ENCODE results near the gene CADM1. TPM values are rescaled to one million over a fixed set of nuclear protein-coding genes. Genes with fewer than 3 reads are reported as not detected.

The CADM1 gene
- total RNA-seq, 1 experiment from 2014 or later: 0.79 TPM

GRCh38 chr11:115263799-115264656, 240.2 kb downstream of the CADM1 start:
- no peaks in the 10 kb centered on the region for H3K9me2 ChIP-seq (ENCODE audit: insufficient read depth)
- ChIA-PET CTCF (no interaction called here), POLR2A (no interaction called here), RAD21 (ENCODE audit: low non-redundant PET in 1 of 2, low total read pairs in 2 of 2, uncharacterized antibody in 2 of 2, unreplicated experiment in 2 of 2) (no interaction called here)
- no peaks in the 10 kb centered on the region for H3K79me2 ChIP-seq (ENCODE audit: insufficient read depth, low read length)
- no peak overlapping the region for H3K27ac ChIP-seq (ENCODE audit: low read depth, low read length)
- no peak overlapping the region for H3K9ac ChIP-seq (ENCODE audit: low read length)
- TF ChIP-seq POLR2A (IDR thresholded peaks at IDR 0.05; ENCODE audit: borderline replicate concordance, extremely low read depth, insufficient read depth, insufficient read length): no peak
- intact Hi-C loops (cut with micrococcal nuclease): no loop called here
- no peak for ATAC-seq
- H2AFZ ChIP-seq (ENCODE audit: low read depth, low read length, poor library complexity, severe bottlenecking): no peak overlapping the region
- no peaks in the 10 kb centered on the region for H4K20me1 ChIP-seq (ENCODE audit: insufficient read depth)
- no peak overlapping the region for H3K4me2 ChIP-seq (ENCODE audit: low read length)
- H3K36me3 ChIP-seq (ENCODE audit: control insufficient read depth in 1 of 2, insufficient read depth in 2 of 2, low read length in 2 of 2): no peaks in the 10 kb centered on the region
- no peaks in the 10 kb centered on the region for H3K27me3 ChIP-seq (ENCODE audit: insufficient read depth, low read length)
- peaks cover 0 to 5% of the 10 kb centered on the region in 2 experiments; a peak in 2 of 4 replicates for H3K9me3 ChIP-seq (ENCODE audit: control insufficient read depth in 1 of 2, insufficient read depth in 1 of 2, low read depth in 1 of 2, low read length in 2 of 2)
- no peak for DNase-seq (ENCODE audit: low read depth, low spot score)
- no peaks in the 10 kb centered on the region for H3K4me1 ChIP-seq (ENCODE audit: control insufficient read depth in 1 of 2, insufficient read depth in 2 of 2, low read length in 2 of 2)
- no TSS peak for BruUV-seq (replicated peaks)
- no peak overlapping the region for H3K4me3 ChIP-seq (replicated peaks in 1 of 2; ENCODE audit: low read depth in 1 of 2, low read length in 2 of 2)

- Histone ChIP-seq H2AFZ (ENCODE audit: low read depth, low read length, poor library complexity, severe bottlenecking) (no peak overlapping the region), H3K36me3 (ENCODE audit: control insufficient read depth in 1 of 2, insufficient read depth in 2 of 2, low read length in 2 of 2) (no peaks in the 10 kb centered on the region), H3K4me3 (replicated peaks in 1 of 2; ENCODE audit: low read depth in 1 of 2, low read length in 2 of 2) (no peak overlapping the region), H3K27ac (ENCODE audit: low read depth, low read length) (no peak overlapping the region), H3K9me3 (ENCODE audit: control insufficient read depth in 1 of 2, insufficient read depth in 1 of 2, low read depth in 1 of 2, low read length in 2 of 2) (peaks cover 0 to 3% of the 10 kb centered on the region in 2 experiments; a peak in 2 of 4 replicates), H3K27me3 (ENCODE audit: insufficient read depth, low read length) (no peaks in the 10 kb centered on the region), H3K4me2 (ENCODE audit: low read length) (no peak overlapping the region), H3K79me2 (ENCODE audit: insufficient read depth, low read length) (no peaks in the 10 kb centered on the region), H4K20me1 (ENCODE audit: insufficient read depth) (no peaks in the 10 kb centered on the region), H3K9me2 (ENCODE audit: insufficient read depth) (no peaks in the 10 kb centered on the region), H3K4me1 (ENCODE audit: control insufficient read depth in 1 of 2, insufficient read depth in 2 of 2, low read length in 2 of 2) (no peaks in the 10 kb centered on the region), H3K9ac (ENCODE audit: low read length) (no peak overlapping the region)
- ChIA-PET RAD21 (ENCODE audit: low non-redundant PET in 1 of 2, low total read pairs in 2 of 2, uncharacterized antibody in 2 of 2, unreplicated experiment in 2 of 2) (no interaction called here), CTCF (no interaction called here), POLR2A (no interaction called here)
- no peak for DNase-seq (ENCODE audit: low read depth, low spot score)
- no peak for TF ChIP-seq ZNF274 (IDR thresholded peaks at IDR 0.05; ENCODE audit: low read depth, low read length)
- no peak for TF ChIP-seq ATF3 (IDR thresholded peaks at IDR 0.05)
- TF ChIP-seq YY1 (IDR thresholded peaks at IDR 0.05; ENCODE audit: extremely low read depth, insufficient replicate concordance, low read depth, low read length): no peak
- no peak for TF ChIP-seq POLR2A (IDR thresholded peaks at IDR 0.05; ENCODE audit: borderline replicate concordance, extremely low read depth, insufficient read depth, insufficient read length)
- no peak for TF ChIP-seq CTCF (IDR thresholded peaks at IDR 0.05 in 2 of 3, conservative IDR thresholded peaks at IDR 0.05 in 1 of 3; ENCODE audit: borderline replicate concordance in 1 of 3, insufficient read depth in 1 of 3, low read depth in 2 of 3, low read length in 2 of 3)
- no peak for TF ChIP-seq RAD21 (IDR thresholded peaks at IDR 0.05; ENCODE audit: low read depth)
- TF ChIP-seq JUND (IDR thresholded peaks at IDR 0.05): no peak
- no peak for TF ChIP-seq CEBPB (IDR thresholded peaks at IDR 0.05; ENCODE audit: low read depth)
- no peak for TF ChIP-seq EGR1 (IDR thresholded peaks at IDR 0.05; ENCODE audit: low read depth)
- TF ChIP-seq SIN3A (IDR thresholded peaks at IDR 0.05; ENCODE audit: low read depth): no peak
- TF ChIP-seq EZH2phosphoT487 (IDR thresholded peaks at IDR 0.05; ENCODE audit: borderline replicate concordance): no peak
- no peak for TF ChIP-seq MAX (IDR thresholded peaks at IDR 0.05)
- TF ChIP-seq ZFX (IDR thresholded peaks at IDR 0.05): no peak
- no peak for TF ChIP-seq CBX3 (IDR thresholded peaks at IDR 0.05; ENCODE audit: low read depth)
- no peak for TF ChIP-seq ELF1 (IDR thresholded peaks at IDR 0.05; ENCODE audit: borderline replicate concordance, low read depth)
- TF ChIP-seq ZBTB33 (IDR thresholded peaks at IDR 0.05; ENCODE audit: extremely low read depth, insufficient replicate concordance, low read length): no peak
- ATAC-seq: no peak
- intact Hi-C loops (cut with micrococcal nuclease): no loop called here
- BruUV-seq (replicated peaks): no TSS peak
Observed at GRCh38 chr11:115258216-115258615, 246.0 kb downstream of the CADM1 start.

Measured in HCT116 (cell line).